WI38 (cell line): ENCODE data around the gene CRPPA.
"Not testable (repeated sequence)": the region's sequence is repeated elsewhere in the genome, so short reads cannot be mapped to it uniquely, and the experiment has no call there.

ENCODE experiments used
- H3K4me3 ChIP-seq: 2 replicates; pipeline ENCODE4 v1.5.1; 2011; ENCODE audit warnings: low read depth, mild to moderate bottlenecking, control low read depth, low read length
- CTCF ChIP-seq: IDR thresholded peaks from 2 replicates; pipeline ENCODE4 v1.5.1; 2012; ENCODE audit warnings: low read depth, mild to moderate bottlenecking, control low read depth, low read length

Gene CRPPA

DNA sequence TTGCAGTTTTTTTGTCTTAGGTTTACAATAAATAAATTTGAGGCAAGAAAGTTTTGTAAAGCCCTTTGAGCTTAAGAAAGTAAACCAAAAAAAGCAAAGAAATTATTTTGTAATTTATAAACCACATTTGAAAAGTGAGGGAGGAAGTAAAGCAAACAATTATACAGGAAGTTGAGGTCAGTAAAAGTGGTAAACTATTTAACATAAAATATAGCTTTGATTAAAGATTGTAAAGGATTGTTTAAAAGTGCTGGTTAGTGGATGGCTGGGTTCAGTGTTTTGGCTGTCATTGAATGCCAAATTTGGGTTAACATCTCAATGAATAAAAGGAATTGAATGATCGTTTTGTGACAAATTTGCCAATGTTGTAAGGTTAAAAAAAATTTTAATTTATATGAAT is 34.3 kb upstream of the CRPPA start:
- TF ChIP-seq CTCF = no peak
- no peak overlapping the region for H3K4me3 ChIP-seq

- TF ChIP-seq CTCF = no peak
Observed at GRCh38 chr7:16450366-16450765, 29.0 kb upstream of the CRPPA start.

GRCh38 chr7:16447876-16448275 is 26.5 kb upstream of the CRPPA start:
- no peak for TF ChIP-seq CTCF
- no peak overlapping the region for H3K4me3 ChIP-seq

More at GRCh38 chr7:16450366-16450765, 29.0 kb upstream of the CRPPA start:
- no peak overlapping the region for H3K4me3 ChIP-seq

GRCh38 chr7:16446508-16446907 is 25.2 kb upstream of the CRPPA start:
- H3K4me3 ChIP-seq = no peak overlapping the region
- TF ChIP-seq CTCF = no peak

DNA sequence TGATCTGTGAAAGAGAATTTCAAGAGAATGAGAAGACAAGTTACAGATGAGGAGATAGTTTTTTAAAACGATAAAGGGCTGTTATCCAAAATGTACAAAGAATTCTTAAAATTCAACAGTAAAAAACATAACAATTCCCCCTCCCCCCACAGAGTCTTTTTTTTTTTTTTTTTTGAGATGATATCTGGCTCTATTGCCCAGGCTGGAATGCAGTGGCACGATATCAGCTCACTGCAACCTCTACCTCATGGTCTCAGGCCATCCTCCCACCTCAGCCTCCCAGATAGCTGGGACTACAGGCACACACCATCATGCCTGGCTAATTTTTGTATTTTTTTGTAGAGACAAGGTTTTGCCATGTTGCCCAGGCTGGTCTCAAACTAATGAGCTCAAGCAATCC is 22.5 kb upstream of the CRPPA start:
- not testable (repeated sequence) for H3K4me3 ChIP-seq

GRCh38 chr7:16438988-16439387 is 17.6 kb upstream of the CRPPA start:
- TF ChIP-seq CTCF = no peak
- no peak overlapping the region for H3K4me3 ChIP-seq

- TF ChIP-seq CTCF = no peak
- H3K4me3 ChIP-seq = no peak overlapping the region
Observed at GRCh38 chr7:16436306-16436705, 15.0 kb upstream of the CRPPA start.

- no peak for TF ChIP-seq CTCF
Observed at GRCh38 chr7:16433568-16434122, 12.3 kb upstream of the CRPPA start.

More at GRCh38 chr7:16433568-16434122, 12.3 kb upstream of the CRPPA start:
- no peak overlapping the region for H3K4me3 ChIP-seq
